Left ventricle myocardium inferior (tissue), 1 donor: ENCODE results near the gene ACER2. TPM values are rescaled to one million over a fixed set of nuclear protein-coding genes. Genes with fewer than 3 reads are reported as not detected.
"Not testable (repeated sequence)": the region's sequence is repeated elsewhere in the genome, so short reads cannot be mapped to it uniquely, and the experiment has no call there.

Source experiments
- DNase-seq: peaks from one replicate; pipeline ENCODE4 v3.0.0-alpha.2; 2020
- H3K27ac ChIP-seq: fragments of 200-600 bp; replicated peaks from 2 replicates; pipeline ENCODE4 v1.8.0; 2021
- H3K27me3 ChIP-seq: fragments of 200-600 bp; 2 replicates; pipeline ENCODE4 v1.8.0; 2021; ENCODE audit warnings: low read depth
- H3K36me3 ChIP-seq: fragments of 200-600 bp; 2 replicates; pipeline ENCODE4 v1.8.0; 2021
- H3K4me1 ChIP-seq: fragments of 200-600 bp; 2 replicates; pipeline ENCODE4 v1.8.0; 2021
- H3K4me3 ChIP-seq: fragments of 200-600 bp; 2 replicates; pipeline ENCODE4 v1.8.0; 2021; ENCODE audit warnings: mild to moderate bottlenecking, moderate library complexity
- H3K9me3 ChIP-seq: fragments of 200-600 bp; replicated peaks from 2 replicates; pipeline ENCODE4 v1.8.0; 2021
- CTCF ChIP-seq: fragments of 200-600 bp; IDR thresholded peaks from 2 replicates; pipeline ENCODE4 v1.8.0; 2021; ENCODE audit warnings: antibody characterized with exemption, mild to moderate bottlenecking, borderline replicate concordance
- intact Hi-C: fragments of 100-400 bp; cut with micrococcal nuclease; formaldehyde crosslinking; loops from one replicate; pipeline ENCODE4 v1.11.0; 2022
- total RNA-seq: library from RNA; stranded (reverse); fragmentation: NEBNext Ultra II Directional; extraction: Animal tissue kit (Norgen Biotek cat#: 25700); gene quantifications from one replicate; pipeline ENCODE4 v1.2.1, GENCODE V29; 2021
- donor health status: DM: no; HTN: yes; CAD: no; lungs with severe emphysema.

ACER2 gene
- total RNA-seq, 1 donor from 2014 or later, result 3.8 TPM

DNA sequence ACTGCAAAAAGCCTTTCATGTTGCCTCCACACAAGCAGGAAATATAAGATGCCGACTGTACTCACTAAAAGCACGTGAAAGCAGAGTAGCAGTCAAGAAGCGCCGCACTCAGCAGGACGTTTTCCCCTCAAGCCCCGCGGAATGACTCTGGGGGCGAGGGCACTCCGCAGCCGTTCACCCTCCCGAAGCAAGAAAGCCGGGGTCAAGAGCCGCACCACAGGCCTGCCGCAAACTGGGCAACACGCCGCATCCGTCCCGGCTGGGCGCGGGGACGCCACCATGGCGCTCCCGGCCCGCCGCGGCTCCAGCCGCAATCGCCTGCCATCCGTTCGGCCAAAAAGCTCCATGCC lies 29.1 kb upstream of the ACER2 start:
- Histone ChIP-seq H3K4me1 (peaks cover 42% of the 10 kb centered on the region), H3K9me3 (no peaks in the 10 kb centered on the region), H3K36me3 (peaks cover 43% of the 10 kb centered on the region), H3K27me3 (no peaks in the 10 kb centered on the region), H3K27ac (peak overlapping the region; percentile 95), H3K4me3 (peak overlapping the region; percentile 77)
- TF ChIP-seq CTCF, result no peak
- no peak for DNase-seq
- intact Hi-C loops, result loop anchor here (1.0 to 10.0 kb wide), 2 partner anchors 29 to 75 kb away; no protein-coding TSS in a partner anchor

DNA sequence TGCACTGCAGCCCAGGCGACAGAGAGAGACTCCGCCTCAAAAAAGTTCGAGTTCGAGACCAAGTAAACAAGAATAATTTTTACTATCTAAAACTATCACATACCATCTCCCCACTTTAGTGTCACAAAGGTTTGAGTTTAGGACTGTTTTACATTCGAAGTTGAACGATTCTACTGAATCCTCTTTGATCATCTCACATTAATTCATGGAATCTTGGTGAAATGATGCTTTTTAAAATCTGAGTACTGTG lies 28.1 kb upstream of the ACER2 start:
- peaks cover 33% of the 10 kb centered on the region for H3K36me3 ChIP-seq
- H3K4me3 ChIP-seq, result peak overlapping the region; percentile 77
- no peaks in the 10 kb centered on the region for H3K9me3 ChIP-seq
- DNase-seq, result no peak
- peak overlapping the region; percentile 95 for H3K27ac ChIP-seq
- peaks cover 42% of the 10 kb centered on the region for H3K4me1 ChIP-seq
- no peaks in the 10 kb centered on the region for H3K27me3 ChIP-seq
- intact Hi-C loops, result loop anchor here (1.0 kb wide), 1 partner anchor 28 kb away; no protein-coding TSS in a partner anchor
- no peak for TF ChIP-seq CTCF

GRCh38 chr9:19381656-19382055 lies 27.2 kb upstream of the ACER2 start:
- no peak for TF ChIP-seq CTCF
- Histone ChIP-seq H3K4me3 (no peak overlapping the region), H3K27ac (no peak overlapping the region), H3K4me1 (peaks cover 42% of the 10 kb centered on the region), H3K27me3 (no peaks in the 10 kb centered on the region), H3K9me3 (no peaks in the 10 kb centered on the region), H3K36me3 (peaks cover 24% of the 10 kb centered on the region)
- intact Hi-C loops, result no loop called here
- no peak for DNase-seq

GRCh38 chr9:19385212-19385611 lies 23.6 kb upstream of the ACER2 start:
- H3K9me3 ChIP-seq, H3K27ac ChIP-seq, intact Hi-C loops: not testable (repeated sequence)

DNA sequence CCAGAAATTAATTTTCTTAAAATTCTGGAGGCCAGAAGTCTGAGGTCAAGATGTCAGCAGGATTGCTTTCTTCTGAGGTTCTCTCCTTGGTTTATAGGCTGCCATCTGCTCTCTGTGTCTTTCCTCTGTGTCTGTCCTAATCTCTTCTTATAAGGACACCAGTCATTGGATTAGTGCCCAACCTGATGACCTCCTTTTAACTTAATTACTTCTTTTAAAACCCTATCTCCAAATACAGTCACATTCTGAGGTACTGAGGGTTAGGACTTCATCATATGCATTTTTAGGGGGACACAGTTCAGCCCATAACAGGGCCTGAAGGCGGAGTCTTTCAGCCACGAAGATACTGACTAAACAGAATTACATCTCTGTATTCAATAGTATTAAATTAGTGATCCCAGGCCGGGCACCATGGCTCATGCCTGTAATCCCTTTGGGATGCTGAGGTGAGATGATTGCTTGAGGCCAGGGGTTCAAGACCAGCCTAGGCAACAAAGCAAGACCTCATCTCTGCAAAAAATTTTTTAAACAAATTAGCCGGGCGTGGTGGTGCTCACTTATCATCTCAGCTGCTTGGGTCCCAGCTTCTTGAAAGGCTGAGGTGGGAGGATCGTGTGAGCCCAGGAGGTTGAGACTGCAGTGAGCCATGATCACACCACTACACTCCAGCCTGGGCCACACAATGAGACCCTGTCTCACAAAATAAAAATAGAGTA lies 22.9 kb upstream of the ACER2 start:
- no peak overlapping the region for H3K27ac ChIP-seq
- H3K9me3 ChIP-seq, result no peaks in the 10 kb centered on the region
- no peaks in the 10 kb centered on the region for H3K36me3 ChIP-seq
- TF ChIP-seq CTCF, result no peak
- intact Hi-C loops, result no loop called here
- no peaks in the 10 kb centered on the region for H3K27me3 ChIP-seq
- no peak for DNase-seq
- H3K4me3 ChIP-seq, result no peak overlapping the region
- peaks cover 2% of the 10 kb centered on the region for H3K4me1 ChIP-seq

More at GRCh38 chr9:19385212-19385611, 23.6 kb upstream of the ACER2 start:
- H3K4me3 ChIP-seq, H3K27me3 ChIP-seq, H3K4me1 ChIP-seq, DNase-seq, H3K36me3 ChIP-seq: not testable (repeated sequence)

DNA sequence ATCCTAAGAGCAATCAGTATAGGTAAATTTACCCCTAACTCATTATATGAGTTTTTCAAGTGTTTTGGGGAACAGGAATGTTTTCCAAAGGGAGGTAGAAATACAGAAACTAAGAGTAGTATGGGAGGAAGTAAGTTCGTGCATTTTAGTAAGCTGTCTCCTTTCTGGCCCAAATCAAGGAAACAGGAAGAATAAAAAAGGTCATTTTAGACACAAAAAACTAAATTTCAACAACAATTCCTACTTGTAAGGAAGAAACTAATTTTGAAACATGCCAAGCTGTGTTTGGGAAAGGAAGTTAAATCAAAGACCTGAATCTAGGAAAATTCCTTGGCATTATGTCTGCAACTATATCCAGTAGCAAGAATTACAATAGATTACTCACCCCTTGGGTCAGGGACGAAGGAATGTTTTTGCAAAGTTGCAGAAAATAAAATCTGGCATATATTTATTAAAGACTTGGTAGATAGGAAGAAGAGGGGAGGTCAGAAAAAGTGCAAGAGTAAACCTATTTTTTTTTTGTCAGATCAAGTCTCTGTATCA lies 22.2 kb upstream of the ACER2 start:
- no peak for TF ChIP-seq CTCF
- Histone ChIP-seq H3K9me3 (no peaks in the 10 kb centered on the region), H3K4me3 (no peak overlapping the region), H3K27me3 (no peaks in the 10 kb centered on the region), H3K4me1 (no peaks in the 10 kb centered on the region), H3K36me3 (no peaks in the 10 kb centered on the region), H3K27ac (no peak overlapping the region)
- intact Hi-C loops, result no loop called here
- no peak for DNase-seq
